Right lobe of liver (tissue), 6 donors: Measurements from ENCODE around the gene DOC2A. TPM values are rescaled to one million over a fixed set of nuclear protein-coding genes. Genes with fewer than 3 reads are reported as not detected.
"Not testable (repeated sequence)": the region's sequence is repeated elsewhere in the genome, so short reads cannot be mapped to it uniquely, and the experiment has no call there.

ENCODE experiments used
- ATAC-seq, 4 donors: fragments of 200-7000 bp; cut with Tn5 transposase; one replicate each; pipeline ENCODE4 v1.9.1; 2020; ENCODE audit warnings: mild to moderate bottlenecking in 4 of 4, moderate library complexity in 4 of 4
- DNase-seq, 3 donors: peaks; one replicate each; pipeline ENCODE4 v3.0.0-alpha.2; 2020
- H3K27ac ChIP-seq, 3 donors: fragments of 200-600 bp; one replicate each; pipeline ENCODE4 v1.8.0; 2022
- H3K27me3 ChIP-seq, 2 donors: fragments of 200-600 bp; one replicate each; pipeline ENCODE4 v1.8.0; 2022
- H3K36me3 ChIP-seq, 4 donors: fragments of 200-600 bp; sonication (generic) in 1 of 4; one replicate each; pipeline versions ENCODE4 v1.5.1 to v1.8.0; 2017 to 2022; ENCODE audit warnings: control low read depth in 1 of 4
- H3K4me1 ChIP-seq, 4 donors: fragments of 200-600 bp; sonication (generic) in 1 of 4; one replicate each; pipeline versions ENCODE4 v1.5.1 to v1.8.0; 2017 to 2022; ENCODE audit warnings: control low read depth in 1 of 4
- H3K4me3 ChIP-seq, 3 donors: fragments of 200-600 bp; one replicate each; pipeline ENCODE4 v1.8.0; 2022
- H3K9me3 ChIP-seq, 4 donors: fragments of 200-600 bp; sonication (generic) in 1 of 4; one replicate each; pipeline versions ENCODE4 v1.5.1 to v1.8.0; 2017 to 2022; ENCODE audit warnings: control low read depth in 1 of 4
- POLR2A ChIP-seq: fragments of 450-650 bp; IDR thresholded peaks from one replicate; pipeline ENCODE4 v1.6.1; 2017; ENCODE audit warnings: antibody characterized with exemption, mild to moderate bottlenecking
- WGBS: methylation state at CpG from one replicate; pipeline ENCODE4 v1.1.6; 2018; ENCODE audit warnings: low coverage, low lambda C conversion rate; ENCODE audit not compliant: insufficient coverage; ENCODE audit errors: missing lambda C conversion rate; 5-methylcytosine and 5-hydroxymethylcytosine counted together
- intact Hi-C, 2 donors: fragments of 100-400 bp; cut with DNase I; formaldehyde crosslinking; loops; one replicate each; pipeline versions ENCODE4 v1.11.2 to v1.14.1; 2022
- total RNA-seq, 6 experiments: library from RNA; depleted of rRNA in 2 of 6; stranded (reverse); fragments of >200 nt in 2 of 6; fragmentation: NEBNext Ultra II Directional in 3 of 6; extraction: Animal tissue kit (Norgen Biotek cat#: 25700) in 3 of 6; gene quantifications; one replicate each; pipeline versions ENCODE4 v1.1.0 to v1.2.4, GENCODE V29; 2016 to 2023
- TF ChIP-seq, protein P1 (sequence below), 4 donors: fragments of 200-600 bp in 3 of 4; fragments of 450-650 bp in 1 of 4; IDR thresholded peaks; one replicate each; pipeline versions ENCODE4 v1.5.1 to v1.8.0; 2016 to 2022; ENCODE audit warnings: antibody characterized with exemption in 4 of 4, mild to moderate bottlenecking in 2 of 4
- donor health status: DM: no; HTN: yes; CAD: no.
- donor health status: DM: no; HTN: no; CAD: no.
- donor health status: DM: no; HTN: no; CAD: no.
- donor health status: DM: no; HTN: yes; CAD: no.
- donor health status: DM: no; HTN: yes; CAD: no.

DOC2A gene
- total RNA-seq, 6 experiments from 2014 or later, result 0.16 to 0.66 (median 0.33) TPM; not detected in 3

DNA sequence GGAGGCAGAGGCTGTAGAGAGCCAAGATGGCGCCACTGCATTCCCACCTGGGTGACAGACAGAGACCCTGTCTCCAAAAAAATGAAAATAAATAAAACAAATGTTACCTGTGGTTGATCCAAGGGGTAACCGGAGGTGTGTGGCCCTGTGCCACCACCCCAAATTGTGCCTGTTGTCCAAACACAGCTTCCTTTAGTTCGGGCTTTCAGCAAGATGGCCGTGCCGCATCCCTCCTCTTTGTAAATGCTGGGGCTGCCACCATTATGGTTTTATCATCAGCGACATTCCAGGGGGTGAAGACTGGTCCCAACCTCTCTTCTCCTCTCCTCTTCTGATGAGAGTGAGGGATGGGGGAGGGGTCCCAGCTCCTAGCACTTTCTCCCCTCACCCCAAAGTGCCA, 12.1 kb upstream of the DOC2A start, which contains the start of gene C16orf92:
Gene C16orf92, plus strand, starts transcription at position 312 of the 400 bp plus-strand sequence. CDS start 143 bp downstream, outside the sequence.
- ATAC-seq (no peak), DNase-seq (no peak)
- H3K36me3 ChIP-seq, result no peaks in the 10 kb centered on the region
- no peaks in the 10 kb centered on the region for H3K27me3 ChIP-seq
- intact Hi-C loops, result loop anchor here in 1 of 2 donors (10.0 kb wide), 2 partner anchors 148 to 328 kb away; no protein-coding TSS in a partner anchor
- 82% methylated on average over 4 of the region's 6 CpGs for WGBS
- peaks cover 0 to 9% (median 0%) of the 10 kb centered on the region in 4 donors for H3K4me1 ChIP-seq
- H3K27ac ChIP-seq, result no peak within 1 kb of the TSS
- no peaks in the 10 kb centered on the region for H3K9me3 ChIP-seq
- TF ChIP-seq, protein P1, sequence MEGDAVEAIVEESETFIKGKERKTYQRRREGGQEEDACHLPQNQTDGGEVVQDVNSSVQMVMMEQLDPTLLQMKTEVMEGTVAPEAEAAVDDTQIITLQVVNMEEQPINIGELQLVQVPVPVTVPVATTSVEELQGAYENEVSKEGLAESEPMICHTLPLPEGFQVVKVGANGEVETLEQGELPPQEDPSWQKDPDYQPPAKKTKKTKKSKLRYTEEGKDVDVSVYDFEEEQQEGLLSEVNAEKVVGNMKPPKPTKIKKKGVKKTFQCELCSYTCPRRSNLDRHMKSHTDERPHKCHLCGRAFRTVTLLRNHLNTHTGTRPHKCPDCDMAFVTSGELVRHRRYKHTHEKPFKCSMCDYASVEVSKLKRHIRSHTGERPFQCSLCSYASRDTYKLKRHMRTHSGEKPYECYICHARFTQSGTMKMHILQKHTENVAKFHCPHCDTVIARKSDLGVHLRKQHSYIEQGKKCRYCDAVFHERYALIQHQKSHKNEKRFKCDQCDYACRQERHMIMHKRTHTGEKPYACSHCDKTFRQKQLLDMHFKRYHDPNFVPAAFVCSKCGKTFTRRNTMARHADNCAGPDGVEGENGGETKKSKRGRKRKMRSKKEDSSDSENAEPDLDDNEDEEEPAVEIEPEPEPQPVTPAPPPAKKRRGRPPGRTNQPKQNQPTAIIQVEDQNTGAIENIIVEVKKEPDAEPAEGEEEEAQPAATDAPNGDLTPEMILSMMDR (IDR thresholded peaks at IDR 0.05), result no peak
- TF ChIP-seq POLR2A, result no peak
- H3K4me3 ChIP-seq, result no peak within 1 kb of the TSS

DNA sequence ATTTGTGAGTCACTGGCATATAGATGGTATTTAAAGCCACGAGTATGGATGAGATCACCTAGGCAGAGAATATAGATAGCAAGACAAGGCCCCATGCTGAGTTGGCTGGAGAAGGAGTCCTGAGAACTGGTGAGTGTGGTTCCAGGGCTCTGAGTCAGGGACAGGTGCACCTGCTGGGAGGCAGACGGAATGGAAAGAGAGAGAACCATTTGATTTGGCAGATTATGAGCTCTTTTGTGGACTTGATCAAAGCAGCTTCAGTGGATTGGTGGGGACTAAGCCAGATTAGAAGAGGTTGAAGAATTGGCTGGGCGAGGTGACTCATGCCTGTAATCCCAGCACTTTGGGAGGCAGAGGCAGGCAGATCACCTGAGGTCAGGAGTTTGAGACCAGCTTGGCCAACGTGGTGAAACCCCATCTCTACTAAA, 7.9 kb upstream of the DOC2A start:
- Histone ChIP-seq H3K4me1 (peaks cover 0 to 9% (median 0%) of the 10 kb centered on the region in 4 donors), H3K36me3 (no peaks in the 10 kb centered on the region), H3K27me3 (no peaks in the 10 kb centered on the region), H3K4me3 (no peak overlapping the region), H3K27ac (no peak overlapping the region), H3K9me3 (no peaks in the 10 kb centered on the region)
- 61% methylated on average over 3 of the region's 4 CpGs for WGBS
- ATAC-seq, result no peak
- TF ChIP-seq, protein P1 (IDR thresholded peaks at IDR 0.05), result no peak
- TF ChIP-seq POLR2A, result no peak
- no peak for DNase-seq
- intact Hi-C loops, result no loop called here

DNA sequence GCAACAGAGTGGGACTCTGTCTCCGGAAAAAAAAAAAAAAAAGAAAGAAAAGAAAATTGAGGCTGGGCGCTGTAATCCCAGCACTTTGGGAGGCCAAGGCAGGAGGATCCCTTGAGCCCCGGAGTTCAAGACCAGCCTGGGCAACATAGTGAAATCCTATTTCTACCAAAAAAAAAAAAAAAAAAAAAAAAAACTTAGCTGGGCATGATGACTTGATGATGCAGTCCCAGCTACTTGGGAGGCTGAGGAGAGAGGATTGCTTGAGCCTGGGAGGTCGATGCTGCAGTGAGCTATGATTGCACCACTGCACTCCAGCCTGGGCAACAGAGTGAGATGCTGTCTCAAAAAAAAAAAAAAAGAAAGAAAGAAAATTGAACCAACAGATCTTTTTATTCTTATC, 7.1 kb upstream of the DOC2A start:
- H3K4me3 ChIP-seq, intact Hi-C loops, H3K9me3 ChIP-seq, H3K27me3 ChIP-seq, DNase-seq, H3K4me1 ChIP-seq, H3K27ac ChIP-seq, ATAC-seq, H3K36me3 ChIP-seq: not testable (repeated sequence)
- WGBS, result 82% methylated on average over 2 of the region's 4 CpGs

DNA sequence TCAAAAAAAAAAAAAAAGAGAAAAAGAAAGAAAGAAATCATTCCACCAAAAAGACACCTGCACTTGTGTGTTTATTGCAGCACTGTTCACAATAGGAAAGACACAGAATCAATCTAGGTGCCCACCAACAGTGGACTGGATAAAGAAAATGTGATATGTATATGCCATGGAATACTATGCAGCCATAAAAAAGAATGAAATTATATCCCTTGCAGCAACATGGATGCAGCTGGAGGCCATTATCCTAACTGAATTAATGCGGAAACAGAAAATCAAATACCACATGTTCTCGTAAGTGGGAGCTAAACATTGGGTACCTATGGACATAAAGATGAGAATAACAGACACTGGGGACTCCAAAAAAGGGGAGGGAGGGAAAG, 6.4 kb upstream of the DOC2A start:
- Histone ChIP-seq H3K4me3 (no peak overlapping the region), H3K9me3 (no peaks in the 10 kb centered on the region), H3K36me3 (no peaks in the 10 kb centered on the region), H3K27ac (no peak overlapping the region), H3K4me1 (peaks cover 0 to 9% (median 0%) of the 10 kb centered on the region in 4 donors), H3K27me3 (no peaks in the 10 kb centered on the region)
- WGBS, result 91% methylated on average over 2 of the region's 2 CpGs
- intact Hi-C loops, result no loop called here
- no peak for TF ChIP-seq POLR2A
- TF ChIP-seq, protein P1 (IDR thresholded peaks at IDR 0.05), result no peak
- DNase-seq, result no peak
- ATAC-seq, result no peak

DNA sequence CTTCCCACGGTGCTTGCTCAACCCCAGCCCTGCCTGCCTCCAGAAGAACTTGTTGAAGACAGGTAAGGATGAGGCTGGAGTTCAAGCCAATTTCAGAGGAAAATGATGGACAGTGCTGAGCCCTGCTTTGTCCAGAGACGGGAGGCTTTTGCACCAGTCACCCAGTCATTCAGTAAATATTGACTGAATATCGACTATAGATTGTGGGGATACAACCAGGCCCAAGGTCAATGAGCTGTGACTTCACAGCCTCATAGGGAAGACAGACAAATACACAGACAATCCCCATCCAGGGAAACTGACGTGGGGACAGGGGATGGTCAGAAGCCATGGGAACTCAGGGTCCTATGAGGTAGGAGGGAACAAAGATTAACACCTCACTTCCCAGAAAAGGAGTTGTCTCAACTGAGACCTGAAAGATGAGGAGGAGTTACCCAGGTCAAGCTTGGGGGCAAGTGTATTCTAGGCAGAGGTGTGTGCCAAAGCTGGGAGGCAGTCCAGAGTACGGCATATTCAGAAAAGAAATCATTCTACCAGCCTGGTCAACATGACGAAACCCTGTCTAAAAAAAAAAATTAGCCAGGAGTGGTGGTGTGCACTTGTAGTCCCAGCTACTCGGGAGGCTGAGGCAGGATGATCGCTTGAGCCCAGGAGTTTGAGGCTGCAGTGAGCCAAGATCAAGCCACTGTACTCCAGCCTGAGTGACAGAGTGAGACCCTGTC, 5.9 kb upstream of the DOC2A start:
- Histone ChIP-seq H3K27me3 (no peaks in the 10 kb centered on the region), H3K9me3 (no peaks in the 10 kb centered on the region), H3K4me1 (peaks cover 0 to 8% (median 0%) of the 10 kb centered on the region in 4 donors), H3K4me3 (no peak overlapping the region), H3K36me3 (no peaks in the 10 kb centered on the region), H3K27ac (no peak overlapping the region)
- DNase-seq, result no peak
- no peak for TF ChIP-seq POLR2A
- TF ChIP-seq, protein P1 (IDR thresholded peaks at IDR 0.05), result no peak
- no peak for ATAC-seq
- intact Hi-C loops, result no loop called here
- 44% methylated on average over 7 of the region's 8 CpGs for WGBS

DNA sequence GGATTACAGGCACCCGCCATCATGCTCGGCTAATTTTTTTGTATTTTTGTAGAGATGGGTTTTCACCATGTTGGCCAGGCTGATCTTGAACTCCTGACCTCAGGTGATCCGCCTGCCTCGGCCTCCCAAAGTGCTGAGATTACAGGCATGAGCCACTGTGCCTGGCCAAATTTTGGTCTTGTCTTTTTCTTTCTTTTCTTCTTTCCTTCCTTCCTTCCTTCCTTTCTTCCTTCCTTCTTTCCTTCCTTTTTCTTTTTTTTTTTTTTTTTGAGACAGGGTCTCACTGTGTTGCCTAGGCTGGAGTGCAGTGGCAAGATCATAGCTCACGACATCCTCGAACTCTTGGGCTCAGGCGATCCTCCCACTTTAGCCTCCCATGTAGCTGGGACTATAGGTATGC, 4.6 kb upstream of the DOC2A start:
- H3K27ac ChIP-seq, intact Hi-C loops, H3K4me3 ChIP-seq, H3K36me3 ChIP-seq, H3K27me3 ChIP-seq, DNase-seq, ATAC-seq, H3K9me3 ChIP-seq, H3K4me1 ChIP-seq: not testable (repeated sequence)
- 83% methylated on average over 3 of the region's 7 CpGs for WGBS

DNA sequence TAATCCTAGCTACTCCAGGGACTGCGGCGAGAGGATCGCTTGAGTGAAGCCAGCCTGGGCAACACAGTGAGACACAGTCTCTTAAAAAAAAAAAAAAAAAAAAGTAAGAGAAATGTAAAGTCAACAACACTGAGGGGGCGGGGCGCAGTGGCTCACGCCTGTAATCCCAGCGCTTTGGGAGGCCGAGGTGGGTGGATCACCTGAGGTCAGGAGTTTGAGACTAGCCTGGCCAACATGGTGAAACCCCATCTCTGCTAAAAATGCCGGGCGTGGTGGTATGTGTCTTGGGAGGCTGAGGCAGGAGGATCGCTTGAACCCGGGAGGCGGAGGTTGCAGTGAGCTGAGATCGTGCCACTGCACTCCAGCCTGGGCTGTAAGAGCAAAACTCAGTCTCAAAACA, 1.8 kb upstream of the DOC2A start:
- H3K4me3 ChIP-seq, ATAC-seq, H3K27ac ChIP-seq, H3K36me3 ChIP-seq, intact Hi-C loops, DNase-seq, H3K27me3 ChIP-seq, H3K9me3 ChIP-seq, H3K4me1 ChIP-seq: not testable (repeated sequence)
- WGBS, result 70% methylated on average over 8 of the region's 14 CpGs
